BE2C (cell line): ENCODE results near the gene PTPN9.
"Not testable (repeated sequence)": the region's sequence is repeated elsewhere in the genome, so short reads cannot be mapped to it uniquely, and the experiment has no call there.

ENCODE experiments used
- DNase-seq: peaks from one replicate; pipeline ENCODE4 v3.0.0-alpha.2; 2020
- H3K27me3 ChIP-seq: fragments of 250-450 bp; sonication (Bioruptor Pico); 2 replicates; pipeline ENCODE4 v1.5.1; 2020; ENCODE audit warnings: mild to moderate bottlenecking
- H3K36me3 ChIP-seq: fragments of 250-450 bp; sonication (Bioruptor Pico); 2 replicates; pipeline ENCODE4 v1.5.1; 2020; ENCODE audit warnings: mild to moderate bottlenecking
- H3K4me1 ChIP-seq: fragments of 250-450 bp; sonication (Bioruptor Pico); 2 replicates; pipeline ENCODE4 v1.5.1; 2020
- H3K4me3 ChIP-seq: 2 replicates; pipeline ENCODE4 v1.5.1; 2011; ENCODE audit warnings: low read depth, low read length
- H3K9me3 ChIP-seq: fragments of 250-450 bp; sonication (Bioruptor Pico); 2 replicates; pipeline ENCODE4 v1.5.1; 2020
- CTCF ChIP-seq: IDR thresholded peaks from 2 replicates; pipeline ENCODE4 v1.5.1; 2012; ENCODE audit warnings: mild to moderate bottlenecking, low read depth, low read length

The PTPN9 gene

GRCh38 chr15:75570126-75570845, 8.8 kb downstream of the PTPN9 start:
- no peak for DNase-seq
- H3K4me3 ChIP-seq, result no peak overlapping the region
- H3K4me1 ChIP-seq, result no peaks in the 10 kb centered on the region
- no peak for TF ChIP-seq CTCF
- H3K36me3 ChIP-seq, result peaks cover 9% of the 10 kb centered on the region; the same call in 1 of the 2 replicates
- H3K27me3 ChIP-seq, result no peaks in the 10 kb centered on the region
- no peaks in the 10 kb centered on the region; the same call in 1 of the 2 replicates for H3K9me3 ChIP-seq

GRCh38 chr15:75565062-75565970, 13.8 kb downstream of the PTPN9 start:
- peaks cover 8% of the 10 kb centered on the region; the same call in 1 of the 2 replicates for H3K36me3 ChIP-seq
- no peak for DNase-seq
- H3K4me3 ChIP-seq, result no peak overlapping the region
- H3K4me1 ChIP-seq, result no peaks in the 10 kb centered on the region
- H3K9me3 ChIP-seq, result no peaks in the 10 kb centered on the region
- no peaks in the 10 kb centered on the region for H3K27me3 ChIP-seq
- no peak for TF ChIP-seq CTCF

- no peaks in the 10 kb centered on the region for H3K27me3 ChIP-seq
- H3K9me3 ChIP-seq, result no peaks in the 10 kb centered on the region
- H3K4me1 ChIP-seq, result no peaks in the 10 kb centered on the region
- TF ChIP-seq CTCF, result no peak
- H3K4me3 ChIP-seq, result no peak overlapping the region
- DNase-seq, result no peak
- 0 out of 2 replicates have a peak, but pooled peaks cover 3% of the 10 kb centered on the region for H3K36me3 ChIP-seq
These were observed 17.2 kb downstream of the PTPN9 start for GRCh38 chr15:75561888-75562287.

- H3K27me3 ChIP-seq, H3K36me3 ChIP-seq, H3K4me1 ChIP-seq, H3K4me3 ChIP-seq, DNase-seq, H3K9me3 ChIP-seq: not testable (repeated sequence)
These were observed 19.8 kb downstream of the PTPN9 start for GRCh38 chr15:75559360-75559759.

- not testable (repeated sequence) for H3K4me3 ChIP-seq, H3K36me3 ChIP-seq, H3K27me3 ChIP-seq, DNase-seq, H3K9me3 ChIP-seq, H3K4me1 ChIP-seq
These were observed 20.2 kb downstream of the PTPN9 start for GRCh38 chr15:75558955-75559354.

GRCh38 chr15:75554717-75555116, 24.4 kb downstream of the PTPN9 start:
- TF ChIP-seq CTCF, result no peak
- Histone ChIP-seq H3K9me3 (no peaks in the 10 kb centered on the region), H3K4me3 (no peak overlapping the region), H3K27me3 (no peaks in the 10 kb centered on the region), H3K36me3 (no peaks in the 10 kb centered on the region), H3K4me1 (no peaks in the 10 kb centered on the region)
- no peak for DNase-seq

- Histone ChIP-seq H3K4me3 (no peak overlapping the region), H3K4me1 (no peaks in the 10 kb centered on the region), H3K9me3 (no peaks in the 10 kb centered on the region), H3K36me3 (no peaks in the 10 kb centered on the region), H3K27me3 (no peaks in the 10 kb centered on the region)
- no peak for TF ChIP-seq CTCF
- no peak for DNase-seq
These were observed 25.5 kb downstream of the PTPN9 start for GRCh38 chr15:75553659-75554058.
